Measurements from ENCODE around the gene B3GNT2. TPM values are rescaled to one million over a fixed set of nuclear protein-coding genes. Genes with fewer than 3 reads are reported as not detected.
"Not testable (repeated sequence)": the region's sequence is repeated elsewhere in the genome, so short reads cannot be mapped to it uniquely, and the experiment has no call there.

Gene B3GNT2
- total and polyA plus RNA-seq, 2 experiments from 2014 or later, result 35.5 to 70.4 TPM

GRCh38 chr2:62197925-62198633, 2.2 kb downstream of the B3GNT2 start (continued):
- TF ChIP-seq ZNF462 (CRISPR knock-in tag; IDR thresholded peaks at IDR 0.05), result no peak
- no peak for TF ChIP-seq EZH2 (IDR thresholded peaks at IDR 0.05; ENCODE audit: low read depth, unreplicated experiment)
- TF ChIP-seq, protein P1, sequence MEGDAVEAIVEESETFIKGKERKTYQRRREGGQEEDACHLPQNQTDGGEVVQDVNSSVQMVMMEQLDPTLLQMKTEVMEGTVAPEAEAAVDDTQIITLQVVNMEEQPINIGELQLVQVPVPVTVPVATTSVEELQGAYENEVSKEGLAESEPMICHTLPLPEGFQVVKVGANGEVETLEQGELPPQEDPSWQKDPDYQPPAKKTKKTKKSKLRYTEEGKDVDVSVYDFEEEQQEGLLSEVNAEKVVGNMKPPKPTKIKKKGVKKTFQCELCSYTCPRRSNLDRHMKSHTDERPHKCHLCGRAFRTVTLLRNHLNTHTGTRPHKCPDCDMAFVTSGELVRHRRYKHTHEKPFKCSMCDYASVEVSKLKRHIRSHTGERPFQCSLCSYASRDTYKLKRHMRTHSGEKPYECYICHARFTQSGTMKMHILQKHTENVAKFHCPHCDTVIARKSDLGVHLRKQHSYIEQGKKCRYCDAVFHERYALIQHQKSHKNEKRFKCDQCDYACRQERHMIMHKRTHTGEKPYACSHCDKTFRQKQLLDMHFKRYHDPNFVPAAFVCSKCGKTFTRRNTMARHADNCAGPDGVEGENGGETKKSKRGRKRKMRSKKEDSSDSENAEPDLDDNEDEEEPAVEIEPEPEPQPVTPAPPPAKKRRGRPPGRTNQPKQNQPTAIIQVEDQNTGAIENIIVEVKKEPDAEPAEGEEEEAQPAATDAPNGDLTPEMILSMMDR (conservative IDR thresholded peaks at IDR 0.05; ENCODE audit: low read depth in 2 of 2), result no peak
- no peak for TF ChIP-seq STAT1 (IDR thresholded peaks at IDR 0.05; ENCODE audit: unreplicated experiment)
- TF ChIP-seq, protein P2, sequence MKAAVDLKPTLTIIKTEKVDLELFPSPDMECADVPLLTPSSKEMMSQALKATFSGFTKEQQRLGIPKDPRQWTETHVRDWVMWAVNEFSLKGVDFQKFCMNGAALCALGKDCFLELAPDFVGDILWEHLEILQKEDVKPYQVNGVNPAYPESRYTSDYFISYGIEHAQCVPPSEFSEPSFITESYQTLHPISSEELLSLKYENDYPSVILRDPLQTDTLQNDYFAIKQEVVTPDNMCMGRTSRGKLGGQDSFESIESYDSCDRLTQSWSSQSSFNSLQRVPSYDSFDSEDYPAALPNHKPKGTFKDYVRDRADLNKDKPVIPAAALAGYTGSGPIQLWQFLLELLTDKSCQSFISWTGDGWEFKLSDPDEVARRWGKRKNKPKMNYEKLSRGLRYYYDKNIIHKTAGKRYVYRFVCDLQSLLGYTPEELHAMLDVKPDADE (IDR thresholded peaks at IDR 0.05), result no peak
- no peak for TF ChIP-seq EZH2phosphoT487 (IDR thresholded peaks at IDR 0.05; ENCODE audit: unreplicated experiment)
- TF ChIP-seq NANOG (IDR thresholded peaks at IDR 0.05; ENCODE audit: borderline replicate concordance), result no peak
- no peak for TF ChIP-seq JUNB (IDR thresholded peaks at IDR 0.05; ENCODE audit: unreplicated experiment)
- TF ChIP-seq ZNF331 (CRISPR knock-in tag; IDR thresholded peaks at IDR 0.05; ENCODE audit: low read depth), result no peak
- no peak for TF ChIP-seq POLR2AphosphoS5 (IDR thresholded peaks at IDR 0.05; ENCODE audit: low read depth)

GRCh38 chr2:62198854-62199253, 2.9 kb downstream of the B3GNT2 start:
- Histone ChIP-seq H3K79me2 (replicated peaks; ENCODE audit: insufficient read depth) (peaks cover 76% of the 10 kb centered on the region), H3K4me3 (peak overlapping the region; percentile 99), H4K20me1 (replicated peaks; ENCODE audit: insufficient read depth) (peaks cover 63% of the 10 kb centered on the region), H3K4me2 (peak overlapping the region; percentile 99), H3K4me1 (ENCODE audit: insufficient read depth) (peaks cover 64% of the 10 kb centered on the region)
- not testable (repeated sequence) for H3K9me3 Mint-ChIP-seq; DNase-seq (ENCODE audit: low spot score); H3K36me3 ChIP-seq (ENCODE audit: insufficient read depth); H3K9me2 ChIP-seq (ENCODE audit: insufficient read depth); ATAC-seq; H3K36me3 Mint-ChIP-seq (ENCODE audit: low read depth); H3K27ac ChIP-seq (ENCODE audit: low read depth); H3K27ac Mint-ChIP-seq; H2AFZ ChIP-seq; H3K27me3 ChIP-seq (ENCODE audit: insufficient read depth); H3F3A ChIP-seq (replicated peaks; ENCODE audit: low read depth)
- Mint-ChIP-seq H3K4me1 (peaks cover 62% of the 10 kb centered on the region), H3K27me3 (ENCODE audit: insufficient read depth, low read depth, poor library complexity) (peaks cover 14% of the 10 kb centered on the region), H3K4me3 (peak overlapping the region; percentile 87; the same call in 2 of the 3 replicates)
